PFSK-1 (cell line): ENCODE results near the gene NOTCH3.

Source experiments
- FOXP2 ChIP-seq: optimal IDR thresholded peaks from 2 replicates; pipeline ENCODE3; 2011; ENCODE audit warnings: borderline replicate concordance, control low read depth, inconsistent platforms; ENCODE audit not compliant: insufficient read depth; ENCODE audit errors: extremely low read length, extremely low read depth
- POLR2AphosphoS5 ChIP-seq: IDR thresholded peaks from 2 replicates; pipeline ENCODE4 v1.6.1; 2012; ENCODE audit warnings: low read depth, mild to moderate bottlenecking, control low read depth, low read length, moderate library complexity
- SIN3A ChIP-seq: IDR thresholded peaks from 2 replicates; pipeline ENCODE4 v1.6.1; 2012; ENCODE audit warnings: mild to moderate bottlenecking, low read length, moderate library complexity, borderline replicate concordance; ENCODE audit not compliant: insufficient read depth
- TAF1 ChIP-seq: IDR thresholded peaks from 2 replicates; pipeline ENCODE4 v1.6.1; 2012; ENCODE audit warnings: low read length, control low read depth, borderline replicate concordance; ENCODE audit not compliant: insufficient read depth
- TF ChIP-seq, protein P1 (sequence below), 2 experiments: IDR thresholded peaks; 2 replicates each; pipeline versions ENCODE4 v1.6.1 to v1.8.0; 2011 to 2012; ENCODE audit warnings: low read depth in 2 of 2, low read length in 2 of 2, control low read depth in 1 of 2, inconsistent platforms in 1 of 2, mild to moderate bottlenecking in 1 of 2, moderate library complexity in 1 of 2; ENCODE audit not compliant: insufficient read depth in 1 of 2

Gene NOTCH3

DNA sequence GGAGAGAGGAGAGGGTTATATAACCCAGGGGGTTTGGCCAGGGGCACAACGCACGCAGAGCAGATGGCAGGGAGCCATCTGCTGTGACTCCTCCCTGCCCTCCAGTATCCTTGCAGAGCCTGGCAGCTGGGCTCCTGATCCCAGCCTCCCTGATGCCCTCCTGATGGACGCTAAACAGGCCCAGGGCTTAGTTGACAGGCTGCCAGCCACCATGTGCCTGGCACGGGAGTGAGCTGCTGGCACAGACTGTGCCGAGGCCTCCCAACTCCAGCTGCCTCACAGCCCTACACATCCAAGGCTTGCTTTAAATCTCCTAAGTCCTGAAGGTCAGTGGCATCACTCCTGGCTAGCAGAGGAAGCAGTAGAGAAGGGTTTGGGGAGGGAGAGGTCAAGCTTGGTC is 76.9 kb downstream of the NOTCH3 start:
- TF ChIP-seq TAF1 (no peak), SIN3A (no peak), FOXP2 (no peak), POLR2AphosphoS5 (no peak)
- TF ChIP-seq, protein P1, sequence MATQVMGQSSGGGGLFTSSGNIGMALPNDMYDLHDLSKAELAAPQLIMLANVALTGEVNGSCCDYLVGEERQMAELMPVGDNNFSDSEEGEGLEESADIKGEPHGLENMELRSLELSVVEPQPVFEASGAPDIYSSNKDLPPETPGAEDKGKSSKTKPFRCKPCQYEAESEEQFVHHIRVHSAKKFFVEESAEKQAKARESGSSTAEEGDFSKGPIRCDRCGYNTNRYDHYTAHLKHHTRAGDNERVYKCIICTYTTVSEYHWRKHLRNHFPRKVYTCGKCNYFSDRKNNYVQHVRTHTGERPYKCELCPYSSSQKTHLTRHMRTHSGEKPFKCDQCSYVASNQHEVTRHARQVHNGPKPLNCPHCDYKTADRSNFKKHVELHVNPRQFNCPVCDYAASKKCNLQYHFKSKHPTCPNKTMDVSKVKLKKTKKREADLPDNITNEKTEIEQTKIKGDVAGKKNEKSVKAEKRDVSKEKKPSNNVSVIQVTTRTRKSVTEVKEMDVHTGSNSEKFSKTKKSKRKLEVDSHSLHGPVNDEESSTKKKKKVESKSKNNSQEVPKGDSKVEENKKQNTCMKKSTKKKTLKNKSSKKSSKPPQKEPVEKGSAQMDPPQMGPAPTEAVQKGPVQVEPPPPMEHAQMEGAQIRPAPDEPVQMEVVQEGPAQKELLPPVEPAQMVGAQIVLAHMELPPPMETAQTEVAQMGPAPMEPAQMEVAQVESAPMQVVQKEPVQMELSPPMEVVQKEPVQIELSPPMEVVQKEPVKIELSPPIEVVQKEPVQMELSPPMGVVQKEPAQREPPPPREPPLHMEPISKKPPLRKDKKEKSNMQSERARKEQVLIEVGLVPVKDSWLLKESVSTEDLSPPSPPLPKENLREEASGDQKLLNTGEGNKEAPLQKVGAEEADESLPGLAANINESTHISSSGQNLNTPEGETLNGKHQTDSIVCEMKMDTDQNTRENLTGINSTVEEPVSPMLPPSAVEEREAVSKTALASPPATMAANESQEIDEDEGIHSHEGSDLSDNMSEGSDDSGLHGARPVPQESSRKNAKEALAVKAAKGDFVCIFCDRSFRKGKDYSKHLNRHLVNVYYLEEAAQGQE (IDR thresholded peaks at IDR 0.05; ENCODE audit: insufficient read depth in 1 of 2, low read depth in 2 of 2, low read length in 2 of 2): no peak

DNA sequence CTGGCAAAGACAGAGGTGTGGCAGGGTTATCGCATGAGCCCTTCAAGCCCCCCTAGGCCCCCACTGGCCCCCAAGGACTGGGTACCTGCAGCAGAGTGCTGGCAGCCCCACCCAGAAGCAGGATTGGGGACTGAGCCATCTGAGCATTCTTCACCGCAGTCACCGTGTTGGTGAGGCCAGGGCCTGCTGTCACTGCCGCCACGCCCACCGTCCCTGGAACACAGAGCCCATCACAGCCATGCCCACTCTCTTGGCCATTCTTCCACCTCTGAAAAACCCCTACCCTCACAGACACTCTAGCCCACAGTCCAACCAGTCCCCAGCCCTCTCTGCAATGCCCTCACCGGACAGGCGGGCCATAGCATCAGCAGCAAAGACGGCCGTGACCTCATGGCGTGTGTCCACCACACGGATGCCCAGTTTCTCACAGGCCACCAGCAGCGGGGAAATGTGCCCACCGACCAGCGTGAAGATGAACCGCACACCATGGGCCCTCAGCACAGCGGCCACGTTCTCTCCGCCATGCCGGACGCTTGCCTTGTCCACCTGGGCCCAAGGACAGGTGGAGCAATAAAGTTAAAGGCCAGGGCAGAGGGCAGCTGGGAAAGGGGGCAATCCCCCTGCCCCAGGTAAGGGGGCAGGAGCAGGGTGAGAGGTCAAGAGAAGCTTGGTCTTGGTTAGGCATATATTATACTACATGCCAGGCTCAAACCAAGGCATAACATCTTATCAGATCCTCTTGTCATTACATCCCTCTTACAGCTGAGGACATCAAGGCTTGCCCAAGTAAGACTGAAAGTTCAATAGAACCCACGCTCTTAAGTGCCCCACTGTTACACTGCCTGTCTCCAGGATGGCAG is 77.5 kb downstream of the NOTCH3 start:
- TF ChIP-seq TAF1 (no peak), SIN3A (no peak), FOXP2 (no peak), POLR2AphosphoS5 (no peak)
- TF ChIP-seq, protein P1 (IDR thresholded peaks at IDR 0.05; ENCODE audit: insufficient read depth in 1 of 2, low read depth in 2 of 2, low read length in 2 of 2): no peak

DNA sequence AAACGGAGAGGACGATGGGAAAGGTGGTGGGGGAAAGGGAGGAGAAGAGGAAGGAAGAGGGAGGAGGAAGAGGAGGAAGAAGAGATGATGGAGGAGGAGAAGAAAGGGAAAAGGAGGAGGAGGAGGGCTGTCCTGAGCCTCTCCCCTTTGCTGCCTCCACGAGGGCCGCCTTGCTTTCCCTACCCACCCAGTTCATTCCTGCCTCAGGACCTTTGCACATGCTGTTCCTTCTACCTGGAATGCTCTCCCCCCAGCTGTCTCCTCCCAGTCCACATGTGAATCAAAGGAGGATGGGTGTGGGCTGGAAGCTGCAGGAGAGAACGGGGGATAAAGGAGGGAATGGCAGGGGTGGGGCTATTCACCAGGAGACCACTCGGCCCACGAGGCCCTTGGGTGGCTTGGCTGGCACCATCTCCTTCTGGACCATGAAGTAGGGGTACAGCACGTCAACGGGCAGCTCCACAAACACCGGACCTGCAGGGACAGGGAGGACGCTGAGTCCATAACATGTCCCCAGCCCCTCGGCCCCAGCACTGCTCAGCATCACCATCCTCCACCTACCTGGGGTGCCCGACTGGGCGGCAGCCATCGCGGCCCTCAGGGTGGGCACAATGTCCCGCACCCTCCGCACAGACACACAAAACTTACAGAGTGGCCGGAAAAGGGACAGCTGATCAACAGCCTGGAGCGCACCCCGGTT is 78.3 kb downstream of the NOTCH3 start:
- TF ChIP-seq TAF1: no peak
- TF ChIP-seq, protein P1 (IDR thresholded peaks at IDR 0.05; ENCODE audit: insufficient read depth in 1 of 2, low read depth in 2 of 2, low read length in 2 of 2): no peak
- no peak for TF ChIP-seq POLR2AphosphoS5
- no peak for TF ChIP-seq FOXP2
- TF ChIP-seq SIN3A: no peak

DNA sequence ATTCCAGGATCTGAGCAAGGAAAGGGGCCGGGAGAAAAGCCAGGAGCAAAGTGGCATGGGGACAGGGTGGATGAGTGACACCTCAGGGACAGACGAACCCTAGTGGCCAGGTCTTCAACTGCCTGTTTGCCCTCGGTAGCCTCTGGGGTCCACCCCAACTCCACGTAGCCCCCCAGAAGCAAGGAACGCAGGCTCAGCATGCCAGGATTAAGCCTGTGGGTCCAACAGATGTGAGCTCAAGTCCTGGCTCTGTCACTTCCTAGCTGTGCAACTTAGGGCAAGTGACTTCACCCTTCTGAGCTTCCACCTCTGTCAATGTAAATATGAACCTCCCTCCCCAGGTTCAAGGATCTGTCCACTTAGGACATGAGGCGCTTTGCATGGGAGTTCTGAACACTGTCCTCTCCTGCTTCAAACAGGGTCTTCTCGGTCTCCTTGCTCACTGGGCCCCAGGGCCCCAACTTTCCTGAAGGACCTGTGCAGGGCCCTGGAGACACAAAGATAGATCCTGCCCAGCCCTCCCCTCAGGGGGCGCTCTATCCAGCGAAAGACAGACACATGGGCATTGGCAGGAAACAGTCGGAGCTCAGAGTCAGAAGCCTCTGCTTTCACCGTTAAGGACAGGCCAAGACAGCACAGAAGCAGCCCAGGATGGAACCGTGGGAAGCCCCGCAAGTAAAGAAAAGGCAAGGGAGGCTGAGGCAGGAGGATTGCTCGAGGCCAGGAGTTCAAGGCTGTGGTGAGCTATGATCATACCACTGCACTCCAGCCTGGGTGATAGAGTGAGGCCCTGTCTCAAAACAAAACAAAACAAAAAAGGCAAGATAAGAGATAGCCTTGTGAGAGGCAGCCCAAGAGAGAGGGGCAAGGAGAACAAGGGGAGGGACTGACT is 80.4 kb downstream of the NOTCH3 start:
- TF ChIP-seq, protein P1 (IDR thresholded peaks at IDR 0.05; ENCODE audit: insufficient read depth in 1 of 2, low read depth in 2 of 2, low read length in 2 of 2): no peak
- TF ChIP-seq TAF1: no peak
- no peak for TF ChIP-seq SIN3A
- TF ChIP-seq POLR2AphosphoS5: no peak
- no peak for TF ChIP-seq FOXP2
